LNCAP (cell line): ENCODE measurements around the gene WNK2.

ENCODE experiments used
- CTCF ChIP-seq: fragments of 450-650 bp; IDR thresholded peaks from 2 replicates; pipeline ENCODE4 v1.5.1; 2017; ENCODE audit warnings: mild to moderate bottlenecking

The WNK2 gene

GRCh38 chr9:93259490-93260262 lies 75.7 kb downstream of the WNK2 start:
- no peak for TF ChIP-seq CTCF

GRCh38 chr9:93260263-93261066 lies 76.5 kb downstream of the WNK2 start:
- no peak for TF ChIP-seq CTCF

DNA sequence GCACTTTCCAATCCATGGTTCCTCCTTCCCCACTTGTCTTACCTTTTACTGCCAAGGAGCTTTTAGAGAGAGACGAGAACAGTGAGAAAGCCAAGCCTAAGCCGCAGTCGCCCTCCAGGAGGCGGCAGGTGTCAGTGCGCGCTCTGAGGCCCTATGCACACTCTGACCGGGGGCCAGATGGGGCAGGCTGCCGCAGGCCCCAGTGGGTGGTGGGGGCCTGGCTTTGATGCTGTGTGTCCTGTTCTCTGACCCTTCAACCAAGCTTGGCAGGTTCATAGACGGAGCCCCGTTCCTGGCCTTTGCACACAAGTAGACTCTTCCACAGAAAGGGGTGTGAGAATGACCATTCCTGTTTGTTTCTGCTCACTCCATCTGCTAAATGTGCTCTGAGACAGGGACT lies 77.3 kb downstream of the WNK2 start:
- TF ChIP-seq CTCF: no peak

- TF ChIP-seq CTCF: no peak
Measured at GRCh38 chr9:93261735-93262523, 78.0 kb downstream of the WNK2 start.

GRCh38 chr9:93262537-93263310 lies 78.8 kb downstream of the WNK2 start:
- TF ChIP-seq CTCF: no peak

DNA sequence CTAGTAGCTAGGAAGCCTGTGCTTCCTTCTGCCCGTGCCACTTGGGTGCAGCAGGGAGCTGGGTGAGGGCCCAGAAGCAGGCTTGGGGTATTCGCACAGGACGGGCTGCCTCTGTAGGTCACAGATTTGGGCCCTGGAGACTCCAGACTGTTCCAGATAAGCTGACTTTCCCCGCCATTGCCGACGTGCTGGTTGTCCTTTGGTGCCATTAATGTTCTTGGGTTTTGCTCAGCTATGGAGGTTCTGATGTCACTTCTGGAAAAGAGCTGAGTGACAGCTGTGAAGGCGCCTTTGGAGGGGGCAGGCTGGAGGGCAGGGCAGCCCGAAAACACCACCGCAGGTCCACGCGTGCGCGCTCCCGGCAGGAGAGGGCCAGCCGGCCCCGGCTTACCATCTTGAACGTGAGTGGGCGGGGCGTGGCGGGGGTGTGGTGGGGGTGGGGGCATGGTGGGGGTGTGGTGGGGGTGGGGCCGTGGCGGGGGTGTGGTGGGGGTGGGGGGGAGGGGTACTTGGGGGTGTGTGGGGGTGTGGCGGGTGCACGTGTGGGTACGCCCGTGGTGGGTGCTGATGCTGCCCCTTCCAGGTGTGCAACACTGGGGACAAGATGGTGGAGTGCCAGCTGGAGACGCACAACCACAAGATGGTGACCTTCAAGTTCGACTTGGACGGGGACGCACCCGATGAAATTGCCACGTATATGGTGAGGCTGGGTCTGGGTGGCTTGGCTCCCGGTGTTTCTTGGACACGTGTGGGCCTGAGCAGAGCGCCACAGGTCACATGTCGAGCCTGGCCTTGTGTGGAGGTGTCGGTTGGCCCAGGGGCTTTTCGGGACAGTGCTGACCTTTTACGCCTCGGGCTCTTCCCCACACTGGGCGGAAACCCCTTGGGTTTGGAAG lies 79.6 kb downstream of the WNK2 start:
- TF ChIP-seq CTCF: no peak
